Stomach (tissue), 4 donors: Measurements from ENCODE around the gene GPR52.

ENCODE experiments used
- CTCF ChIP-seq, 7 experiments: fragments of 450-650 bp in 4 of 7; fragments of 200-600 bp in 3 of 7; sonication (generic) in 3 of 7; IDR thresholded peaks; one replicate each; pipeline ENCODE4 v1.5.1; 2016 to 2019; ENCODE audit warnings: antibody characterized with exemption in 7 of 7, control low read depth in 2 of 7, mild to moderate bottlenecking in 1 of 7
- EP300 ChIP-seq: sonication (generic); formaldehyde crosslinking; IDR thresholded peaks from one replicate; pipeline ENCODE4 v1.6.1; 2017; ENCODE audit warnings: antibody characterized with exemption
- POLR2AphosphoS5 ChIP-seq, 3 donors: sonication (generic); formaldehyde crosslinking; IDR thresholded peaks; one replicate each; pipeline ENCODE4 v1.6.1; 2016; ENCODE audit warnings: antibody characterized with exemption in 3 of 3

DNA sequence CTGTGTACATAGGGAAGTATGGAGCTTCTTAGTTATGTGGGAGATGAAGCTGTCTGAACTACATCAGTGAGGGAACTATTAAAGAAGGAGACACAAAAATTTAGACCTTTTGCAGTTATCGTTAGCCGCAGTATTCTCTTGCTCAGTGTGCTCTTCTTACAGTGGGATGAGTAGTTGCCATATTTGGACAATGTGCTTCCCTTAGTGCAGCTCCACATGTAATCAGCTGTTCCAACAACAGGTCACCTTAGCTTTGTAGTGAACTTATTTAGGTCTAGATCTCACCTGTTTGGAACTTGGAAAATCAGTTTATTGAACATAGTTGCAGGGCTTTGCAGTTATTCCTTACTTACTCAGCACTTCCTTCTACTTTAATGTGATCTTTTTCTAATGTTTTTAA, 18.1 kb downstream of the GPR52 start:
- TF ChIP-seq CTCF (IDR thresholded peaks at IDR 0.05) (no peak), POLR2AphosphoS5 (IDR thresholded peaks at IDR 0.05) (no peak), EP300 (no peak)
